Subcutaneous adipose tissue (tissue), 4 donors: ENCODE data around the gene G6PC1. TPM values are rescaled to one million over a fixed set of nuclear protein-coding genes. Genes with fewer than 3 reads are reported as not detected.

Experiments used
- CTCF ChIP-seq: fragments of 450-650 bp; IDR thresholded peaks from one replicate; pipeline ENCODE4 v1.5.1; 2016; ENCODE audit warnings: low read depth, mild to moderate bottlenecking, control low read depth, antibody characterized with exemption, moderate library complexity
- total RNA-seq, 4 donors: library from RNA; depleted of rRNA; stranded (reverse); fragments of >200 nt; gene quantifications; one replicate each; pipeline ENCODE4 v1.1.0, GENCODE V29; 2016

The G6PC1 gene
- total RNA-seq, 4 donors from 2014 or later, result not detected

- no peak for TF ChIP-seq CTCF
Observed at GRCh38 chr17:42895185-42895555, 5.4 kb upstream of the G6PC1 start.

- TF ChIP-seq CTCF, result no peak
Observed at GRCh38 chr17:42898147-42898811, 2.3 kb upstream of the G6PC1 start.

- TF ChIP-seq CTCF, result no peak
Observed at GRCh38 chr17:42901535-42902229, 1.1 kb downstream of the G6PC1 start.

GRCh38 chr17:42904110-42904469, 3.5 kb downstream of the G6PC1 start:
- TF ChIP-seq CTCF, result no peak

GRCh38 chr17:42906772-42907446, 6.3 kb downstream of the G6PC1 start:
- no peak for TF ChIP-seq CTCF

GRCh38 chr17:42908872-42909700, 8.5 kb downstream of the G6PC1 start:
- no peak for TF ChIP-seq CTCF

GRCh38 chr17:42913522-42913921, 12.9 kb downstream of the G6PC1 start:
- TF ChIP-seq CTCF, result no peak
